Mucosa of stomach (tissue), 1 donor: Measurements from ENCODE around the gene RTF1.
A peak's percentile ranks its signal among the peaks of the same experiment; 100 is the strongest.
"Not testable (repeated sequence)": the region's sequence is repeated elsewhere in the genome, so short reads cannot be mapped to it uniquely, and the experiment has no call there.

Experiments
- H3K27me3 ChIP-seq: one replicate; pipeline ENCODE4 v1.7.0; 2013; ENCODE audit warnings: mild to moderate bottlenecking, low read length; ENCODE audit not compliant: control insufficient read depth, insufficient read depth
- H3K36me3 ChIP-seq: one replicate; pipeline ENCODE4 v1.7.0; 2013; ENCODE audit warnings: low read length; ENCODE audit not compliant: control insufficient read depth, insufficient read depth
- H3K4me1 ChIP-seq: one replicate; pipeline ENCODE4 v1.7.0; 2013; ENCODE audit warnings: mild to moderate bottlenecking, low read length; ENCODE audit not compliant: control insufficient read depth, insufficient read depth
- H3K4me3 ChIP-seq: one replicate; pipeline ENCODE4 v1.7.0; 2013; ENCODE audit warnings: low read length
- H3K9ac ChIP-seq: one replicate; pipeline ENCODE4 v1.7.0; 2013; ENCODE audit warnings: mild to moderate bottlenecking, low read length, moderate library complexity
- H3K9me3 ChIP-seq: one replicate; pipeline ENCODE4 v1.7.0; 2013; ENCODE audit warnings: mild to moderate bottlenecking, low read length, moderate library complexity; ENCODE audit not compliant: control insufficient read depth
- donor health status: Pancreatic carcinoma.

Gene RTF1

GRCh38 chr15:41416742-41417417 is at the start of gene RTF1:
Gene RTF1, plus strand, starts transcription at chr15:41417095. Its CDS starts 21 bp downstream, at chr15:41417116.
- Histone ChIP-seq H3K9ac (peak within 1 kb of the TSS; percentile 90), H3K36me3 (no peaks in the 10 kb centered on the region), H3K4me3 (peak within 1 kb of the TSS; percentile 96), H3K27me3 (no peaks in the 10 kb centered on the region), H3K9me3 (no peaks in the 10 kb centered on the region), H3K4me1 (peaks cover 12% of the 10 kb centered on the region)

- Histone ChIP-seq H3K36me3 (no peaks in the 10 kb centered on the region), H3K9ac (no peak overlapping the region)
Measured at GRCh38 chr15:41367418-41367817, 49.5 kb upstream of the RTF1 start.

GRCh38 chr15:41377978-41378377 is 38.9 kb upstream of the RTF1 start:
- no peaks in the 10 kb centered on the region for H3K27me3 ChIP-seq
- no peak overlapping the region for H3K9ac ChIP-seq
- no peaks in the 10 kb centered on the region for H3K4me1 ChIP-seq
- H3K4me3 ChIP-seq = no peak overlapping the region
- no peaks in the 10 kb centered on the region for H3K36me3 ChIP-seq
- H3K9me3 ChIP-seq = no peaks in the 10 kb centered on the region

More at GRCh38 chr15:41367418-41367817, 49.5 kb upstream of the RTF1 start:
- Histone ChIP-seq H3K4me1 (no peaks in the 10 kb centered on the region), H3K27me3 (no peaks in the 10 kb centered on the region), H3K9me3 (no peaks in the 10 kb centered on the region), H3K4me3 (no peak overlapping the region)

GRCh38 chr15:41383974-41384749 is 32.7 kb upstream of the RTF1 start:
- H3K9me3 ChIP-seq, H3K4me3 ChIP-seq, H3K4me1 ChIP-seq, H3K36me3 ChIP-seq, H3K27me3 ChIP-seq, H3K9ac ChIP-seq: not testable (repeated sequence)

- no peak overlapping the region for H3K4me3 ChIP-seq
- H3K27me3 ChIP-seq = no peaks in the 10 kb centered on the region
- H3K9me3 ChIP-seq = no peaks in the 10 kb centered on the region
- H3K36me3 ChIP-seq = no peaks in the 10 kb centered on the region
- no peaks in the 10 kb centered on the region for H3K4me1 ChIP-seq
- H3K9ac ChIP-seq = no peak overlapping the region
Measured at GRCh38 chr15:41387646-41388045, 29.2 kb upstream of the RTF1 start.

- H3K9ac ChIP-seq = no peak overlapping the region
- H3K27me3 ChIP-seq = no peaks in the 10 kb centered on the region
- H3K4me1 ChIP-seq = no peaks in the 10 kb centered on the region
- no peaks in the 10 kb centered on the region for H3K9me3 ChIP-seq
- no peaks in the 10 kb centered on the region for H3K36me3 ChIP-seq
- H3K4me3 ChIP-seq = no peak overlapping the region
Measured at GRCh38 chr15:41392659-41393058, 24.2 kb upstream of the RTF1 start.

- Histone ChIP-seq H3K9me3 (no peaks in the 10 kb centered on the region), H3K36me3 (no peaks in the 10 kb centered on the region), H3K27me3 (no peaks in the 10 kb centered on the region), H3K4me1 (no peaks in the 10 kb centered on the region), H3K4me3 (no peak overlapping the region), H3K9ac (no peak overlapping the region)
Measured at GRCh38 chr15:41394924-41395323, 22.0 kb upstream of the RTF1 start.

- Histone ChIP-seq H3K36me3 (no peaks in the 10 kb centered on the region), H3K4me3 (no peak overlapping the region), H3K9me3 (no peaks in the 10 kb centered on the region)
Measured at GRCh38 chr15:41396111-41396510, 20.8 kb upstream of the RTF1 start.

GRCh38 chr15:41401904-41402267 is 15.0 kb upstream of the RTF1 start:
- Histone ChIP-seq H3K4me3 (peak overlapping the region; percentile 97), H3K9ac (peak overlapping the region; percentile 94), H3K36me3 (no peaks in the 10 kb centered on the region), H3K9me3 (no peaks in the 10 kb centered on the region), H3K4me1 (no peaks in the 10 kb centered on the region), H3K27me3 (no peaks in the 10 kb centered on the region)

More at GRCh38 chr15:41396111-41396510, 20.8 kb upstream of the RTF1 start:
- no peak overlapping the region for H3K9ac ChIP-seq
- no peaks in the 10 kb centered on the region for H3K4me1 ChIP-seq
- H3K27me3 ChIP-seq = no peaks in the 10 kb centered on the region

- H3K4me3 ChIP-seq = no peak overlapping the region
Measured at GRCh38 chr15:41407341-41407740, 9.6 kb upstream of the RTF1 start.

GRCh38 chr15:41408234-41408641 is 8.7 kb upstream of the RTF1 start:
- no peaks in the 10 kb centered on the region for H3K27me3 ChIP-seq
- H3K36me3 ChIP-seq = no peaks in the 10 kb centered on the region
- H3K4me1 ChIP-seq = peaks cover 9% of the 10 kb centered on the region
- H3K9ac ChIP-seq = no peak overlapping the region
- H3K9me3 ChIP-seq = no peaks in the 10 kb centered on the region
- no peak overlapping the region for H3K4me3 ChIP-seq

More at GRCh38 chr15:41407341-41407740, 9.6 kb upstream of the RTF1 start:
- Histone ChIP-seq H3K27me3 (no peaks in the 10 kb centered on the region), H3K9ac (no peak overlapping the region), H3K4me1 (peaks cover 9% of the 10 kb centered on the region), H3K9me3 (no peaks in the 10 kb centered on the region), H3K36me3 (no peaks in the 10 kb centered on the region)

- no peak overlapping the region for H3K4me3 ChIP-seq
- H3K27me3 ChIP-seq = no peaks in the 10 kb centered on the region
- no peaks in the 10 kb centered on the region for H3K36me3 ChIP-seq
- peaks cover 11% of the 10 kb centered on the region for H3K4me1 ChIP-seq
- no peak overlapping the region for H3K9ac ChIP-seq
- no peaks in the 10 kb centered on the region for H3K9me3 ChIP-seq
Measured at GRCh38 chr15:41411031-41411430, 5.9 kb upstream of the RTF1 start.
